Mesothelial cell of epicardium (in vitro differentiated cells): Measurements from ENCODE around the gene BMP6. TPM values are rescaled to one million over a fixed set of nuclear protein-coding genes. Genes with fewer than 3 reads are reported as not detected.
"Not testable (repeated sequence)": the region's sequence is repeated elsewhere in the genome, so short reads cannot be mapped to it uniquely, and the experiment has no call there.

Experiments used
- DNase-seq, 2 experiments: peaks; one replicate each; pipeline ENCODE4 v3.0.0; 2021; ENCODE audit warnings: low spot score in 2 of 2; ENCODE audit not compliant: unreplicated experiment in 2 of 2
- H3K27ac Mint-ChIP-seq: 2 replicates; pipeline ENCODE4 v1.8.0; 2021; ENCODE audit warnings: mixed read lengths
- H3K27me3 Mint-ChIP-seq: 2 replicates; pipeline ENCODE4 v1.8.0; 2021; ENCODE audit warnings: low read depth, mixed read lengths
- H3K36me3 Mint-ChIP-seq: 2 replicates; pipeline ENCODE4 v1.8.0; 2021; ENCODE audit warnings: mixed read lengths
- H3K4me1 Mint-ChIP-seq: 2 replicates; pipeline ENCODE4 v1.8.0; 2021; ENCODE audit warnings: mixed read lengths
- H3K4me3 Mint-ChIP-seq: 2 replicates; pipeline ENCODE4 v1.8.0; 2021; ENCODE audit warnings: mild to moderate bottlenecking, moderate library complexity, mixed read lengths
- H3K9me3 Mint-ChIP-seq: 2 replicates; pipeline ENCODE4 v1.8.0; 2021; ENCODE audit warnings: mixed read lengths
- CTCF ChIP-seq: fragments of 200-600 bp; sonication (generic); IDR thresholded peaks from one replicate; pipeline ENCODE4 v1.5.0; 2021; ENCODE audit warnings: antibody characterized with exemption; ENCODE audit not compliant: unreplicated experiment
- total RNA-seq: library from RNA; stranded (reverse); gene quantifications from 3 replicates; pipeline ENCODE4 v1.2.1, GENCODE V29; 2021

The BMP6 gene
- total RNA-seq, 1 donor from 2014 or later = 3.6 TPM

DNA sequence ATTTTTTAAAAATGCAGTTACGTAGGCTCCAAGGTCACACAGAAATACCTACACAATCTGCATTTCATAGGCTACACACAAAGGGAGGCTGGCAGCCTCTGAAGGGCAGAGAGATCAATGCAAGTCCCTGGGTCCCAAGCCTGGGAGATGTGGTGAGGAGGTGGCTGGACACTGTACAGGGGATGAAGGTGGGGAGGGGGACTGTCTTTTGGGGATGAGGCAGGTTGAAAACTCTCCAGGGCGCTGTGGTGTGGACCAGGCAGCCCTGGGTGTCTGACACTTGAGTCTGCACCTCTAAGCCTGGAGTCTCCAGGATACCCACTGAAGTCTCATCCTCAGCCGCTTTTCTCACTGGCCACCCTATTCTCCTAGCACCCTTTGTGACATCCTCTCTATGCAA is 160.2 kb downstream of the BMP6 start:
- no peak for DNase-seq
- no peaks in the 10 kb centered on the region for H3K4me1 Mint-ChIP-seq
- peaks cover 67% of the 10 kb centered on the region for H3K36me3 Mint-ChIP-seq
- H3K27me3 Mint-ChIP-seq = no peaks in the 10 kb centered on the region
- no peak for TF ChIP-seq CTCF
- no peak overlapping the region for H3K27ac Mint-ChIP-seq
- H3K9me3 Mint-ChIP-seq = no peaks in the 10 kb centered on the region
- no peak overlapping the region for H3K4me3 Mint-ChIP-seq

DNA sequence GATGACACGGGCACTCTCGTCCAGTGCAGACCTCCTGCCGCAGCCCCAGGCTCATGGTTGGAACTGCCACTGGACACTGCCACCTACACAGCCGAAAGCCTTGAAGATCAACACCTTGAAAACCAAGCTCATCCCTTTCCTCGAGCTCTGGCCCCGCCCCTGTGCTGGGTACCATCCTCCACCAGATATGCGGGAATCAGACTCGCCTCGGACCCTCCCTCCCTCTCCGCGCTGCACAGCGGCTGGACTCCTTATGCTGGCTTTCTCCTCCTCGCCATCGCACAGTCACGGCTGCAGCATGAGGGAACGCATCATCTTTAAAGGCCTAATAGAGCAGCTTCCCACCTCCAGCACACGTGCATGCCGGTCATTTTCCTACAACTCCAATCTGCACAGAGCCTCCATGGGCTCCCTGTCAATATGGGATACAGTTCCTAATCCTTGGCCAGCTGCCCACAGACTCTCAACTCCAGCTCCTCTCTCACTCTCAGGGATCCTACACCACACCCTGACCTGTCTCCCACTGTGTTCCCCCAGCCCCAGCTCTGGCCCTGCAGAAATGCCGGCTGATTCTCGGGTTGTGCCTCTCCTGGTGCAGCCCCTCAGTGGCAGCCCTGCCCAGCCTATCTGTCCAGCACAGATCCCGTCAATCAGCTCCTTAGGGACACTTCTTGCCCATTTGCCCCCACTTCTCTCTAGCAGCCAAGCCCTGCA is 161.5 kb downstream of the BMP6 start:
- no peak overlapping the region for H3K4me3 Mint-ChIP-seq
- no peaks in the 10 kb centered on the region for H3K4me1 Mint-ChIP-seq
- H3K27ac Mint-ChIP-seq = no peak overlapping the region
- no peak for DNase-seq
- H3K36me3 Mint-ChIP-seq = peaks cover 75% of the 10 kb centered on the region
- no peaks in the 10 kb centered on the region for H3K27me3 Mint-ChIP-seq
- H3K9me3 Mint-ChIP-seq = no peaks in the 10 kb centered on the region
- no peak for TF ChIP-seq CTCF

- no peak for DNase-seq
- Mint-ChIP-seq H3K4me1 (no peaks in the 10 kb centered on the region), H3K27me3 (no peaks in the 10 kb centered on the region), H3K36me3 (peaks cover 74% of the 10 kb centered on the region), H3K4me3 (no peak overlapping the region), H3K27ac (no peak overlapping the region), H3K9me3 (no peaks in the 10 kb centered on the region)
- TF ChIP-seq CTCF = no peak
Measured at GRCh38 chr6:7888587-7889357, 162.9 kb downstream of the BMP6 start.

DNA sequence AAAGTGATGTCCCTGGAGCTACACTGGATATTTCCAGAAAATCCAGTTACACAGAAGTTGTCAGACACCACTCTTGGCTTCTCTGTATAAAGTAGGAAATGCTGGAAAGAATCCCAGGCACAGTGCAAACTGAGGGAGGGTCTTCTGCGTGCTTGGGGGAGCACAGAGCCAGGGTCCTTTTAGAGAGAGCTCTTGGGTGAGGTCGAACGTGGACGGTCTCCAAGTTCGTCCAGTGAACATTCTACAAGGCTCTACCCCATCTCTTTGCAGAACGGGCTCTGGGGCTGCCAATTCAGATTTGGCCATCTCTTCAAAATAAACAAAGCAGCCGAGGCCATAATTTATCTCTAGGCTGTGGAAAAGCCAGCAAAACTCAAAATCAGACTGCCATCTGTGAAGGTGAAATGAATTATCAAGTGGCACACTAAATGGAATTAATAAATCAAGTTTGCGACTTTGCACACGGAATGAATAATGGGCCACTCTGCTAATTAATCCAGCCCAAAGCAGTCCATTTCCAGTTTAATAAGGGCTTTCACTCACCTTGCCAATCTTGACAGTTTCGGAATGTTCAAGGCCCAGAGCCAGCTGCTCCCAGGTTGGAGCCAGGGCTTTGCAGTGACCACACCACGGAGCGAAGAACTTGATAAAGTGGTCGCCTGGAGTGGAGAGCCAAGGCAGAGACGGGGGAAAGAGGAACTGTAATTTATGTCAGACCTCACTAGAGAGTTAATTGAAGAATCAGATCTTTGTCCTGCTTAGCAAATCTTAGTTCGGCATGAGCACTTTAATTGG is 165.4 kb downstream of the BMP6 start:
- H3K4me3 Mint-ChIP-seq = no peak overlapping the region
- H3K9me3 Mint-ChIP-seq = no peaks in the 10 kb centered on the region
- DNase-seq = no peak
- no peaks in the 10 kb centered on the region for H3K4me1 Mint-ChIP-seq
- no peak overlapping the region for H3K27ac Mint-ChIP-seq
- no peaks in the 10 kb centered on the region for H3K27me3 Mint-ChIP-seq
- TF ChIP-seq CTCF = no peak
- H3K36me3 Mint-ChIP-seq = peaks cover 64% of the 10 kb centered on the region

GRCh38 chr6:7892367-7892766 is 166.5 kb downstream of the BMP6 start:
- H3K27me3 Mint-ChIP-seq, H3K4me3 Mint-ChIP-seq, H3K27ac Mint-ChIP-seq, H3K9me3 Mint-ChIP-seq, H3K4me1 Mint-ChIP-seq, DNase-seq: not testable (repeated sequence)
- H3K36me3 Mint-ChIP-seq = peaks cover 56% of the 10 kb centered on the region

- Mint-ChIP-seq H3K36me3 (peaks cover 55% of the 10 kb centered on the region), H3K9me3 (no peaks in the 10 kb centered on the region), H3K4me3 (no peak overlapping the region), H3K27me3 (no peaks in the 10 kb centered on the region), H3K4me1 (no peaks in the 10 kb centered on the region), H3K27ac (no peak overlapping the region)
- TF ChIP-seq CTCF = no peak
- DNase-seq = no peak
Measured at GRCh38 chr6:7893342-7893741, 167.4 kb downstream of the BMP6 start.
